ENCODE measurements around the gene DHRSX. TPM values are rescaled to one million over a fixed set of nuclear protein-coding genes. Genes with fewer than 3 reads are reported as not detected.

DHRSX gene
- total and polyA plus RNA-seq, 2 donors (not counting 3 experiments of a cell fraction or from before 2014, with no cell fraction given), result 27.1 to 37.7 TPM

DNA sequence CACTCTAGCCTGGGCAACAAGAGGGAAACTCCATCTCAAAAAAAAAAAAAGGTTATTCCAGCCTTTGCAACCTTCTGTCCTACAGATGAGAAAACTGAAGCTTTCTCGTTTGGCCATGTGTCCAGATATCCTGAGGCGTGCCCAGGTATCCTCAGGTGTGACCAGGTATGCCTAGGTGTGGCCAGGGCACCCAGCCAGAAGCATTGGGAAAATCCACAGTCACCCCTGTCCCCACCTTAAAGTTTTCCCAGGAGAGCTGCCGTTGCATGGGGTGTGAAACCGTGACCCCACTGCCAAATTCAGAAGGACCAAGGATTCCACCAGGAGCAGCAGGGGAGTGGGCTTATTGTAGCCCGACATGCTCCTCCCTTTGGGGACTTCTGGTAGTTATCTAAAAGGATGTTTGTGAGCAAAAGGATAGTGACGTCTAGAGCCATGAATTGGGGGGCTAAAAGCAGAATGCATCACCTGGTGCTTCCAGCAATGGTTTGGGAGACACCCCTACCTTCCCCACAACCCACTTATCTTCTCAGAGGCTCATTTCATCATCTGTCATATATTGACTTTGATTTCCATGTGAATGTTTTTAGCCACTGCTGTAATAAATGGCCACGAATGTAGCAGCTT lies 4.0 kb upstream of the DHRSX start:
- H3K4me1 ChIP-seq (ENCODE audit: control insufficient read depth, extremely low read depth, insufficient read depth, low read length), result peaks cover under 1% of the 10 kb centered on the region
- intact Hi-C loops (cut with micrococcal nuclease), result no loop called here
- TF ChIP-seq POLR2A (IDR thresholded peaks at IDR 0.05; ENCODE audit: low read depth, low read length) (no peak), MYC (IDR thresholded peaks at IDR 0.05; ENCODE audit: low read depth, low read length) (no peak), JUN (IDR thresholded peaks at IDR 0.05; ENCODE audit: borderline replicate concordance, insufficient read depth, insufficient read length, low read depth) (no peak), FOS (IDR thresholded peaks at IDR 0.05; ENCODE audit: borderline replicate concordance, insufficient read depth, low read length) (no peak), POLR2AphosphoS5 (IDR thresholded peaks at IDR 0.05; ENCODE audit: insufficient read depth, low read depth, low read length) (no peak), GATA2 (IDR thresholded peaks at IDR 0.05; ENCODE audit: insufficient read depth, insufficient read length, low read depth, low read length) (no peak), EZH2 (IDR thresholded peaks at IDR 0.05; ENCODE audit: borderline replicate concordance, low read depth, low read length, severe bottlenecking) (no peak)
- TF ChIP-seq, protein P1, sequence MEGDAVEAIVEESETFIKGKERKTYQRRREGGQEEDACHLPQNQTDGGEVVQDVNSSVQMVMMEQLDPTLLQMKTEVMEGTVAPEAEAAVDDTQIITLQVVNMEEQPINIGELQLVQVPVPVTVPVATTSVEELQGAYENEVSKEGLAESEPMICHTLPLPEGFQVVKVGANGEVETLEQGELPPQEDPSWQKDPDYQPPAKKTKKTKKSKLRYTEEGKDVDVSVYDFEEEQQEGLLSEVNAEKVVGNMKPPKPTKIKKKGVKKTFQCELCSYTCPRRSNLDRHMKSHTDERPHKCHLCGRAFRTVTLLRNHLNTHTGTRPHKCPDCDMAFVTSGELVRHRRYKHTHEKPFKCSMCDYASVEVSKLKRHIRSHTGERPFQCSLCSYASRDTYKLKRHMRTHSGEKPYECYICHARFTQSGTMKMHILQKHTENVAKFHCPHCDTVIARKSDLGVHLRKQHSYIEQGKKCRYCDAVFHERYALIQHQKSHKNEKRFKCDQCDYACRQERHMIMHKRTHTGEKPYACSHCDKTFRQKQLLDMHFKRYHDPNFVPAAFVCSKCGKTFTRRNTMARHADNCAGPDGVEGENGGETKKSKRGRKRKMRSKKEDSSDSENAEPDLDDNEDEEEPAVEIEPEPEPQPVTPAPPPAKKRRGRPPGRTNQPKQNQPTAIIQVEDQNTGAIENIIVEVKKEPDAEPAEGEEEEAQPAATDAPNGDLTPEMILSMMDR (IDR thresholded peaks at IDR 0.05; ENCODE audit: extremely low read depth in 1 of 2, insufficient read depth in 1 of 2, low read depth in 1 of 2, low read length in 2 of 2), result no peak
- TF ChIP-seq, protein P2, sequence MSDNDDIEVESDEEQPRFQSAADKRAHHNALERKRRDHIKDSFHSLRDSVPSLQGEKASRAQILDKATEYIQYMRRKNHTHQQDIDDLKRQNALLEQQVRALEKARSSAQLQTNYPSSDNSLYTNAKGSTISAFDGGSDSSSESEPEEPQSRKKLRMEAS (IDR thresholded peaks at IDR 0.05; ENCODE audit: insufficient read depth, insufficient read length), result no peak
- no peak overlapping the region for H3K9ac ChIP-seq (replicated peaks; ENCODE audit: extremely low read depth, insufficient read depth, low read length)
- no peak overlapping the region for H3K4me3 ChIP-seq (replicated peaks in 1 of 3; ENCODE audit: insufficient read depth in 1 of 3, low read depth in 1 of 3, low read length in 3 of 3)
- DNase-seq (ENCODE audit: low read depth, low spot score) (no peak), FAIRE-seq (no peak)
- no peaks in the 10 kb centered on the region for H3K9me3 ChIP-seq (replicated peaks; ENCODE audit: control insufficient read depth, insufficient read depth, low read length)
- dilution Hi-C loops (cut with MboI; ENCODE audit: extremely low pct_ligation_motif_present, low sequenced_read_pairs), result no loop called here
- CTCF ChIA-PET, result no interaction called here
- H3K4me2 ChIP-seq (ENCODE audit: insufficient read depth, low read length), result no peak overlapping the region
- no TSS peak for BruUV-seq (replicated peaks)
- H3K27me3 ChIP-seq (ENCODE audit: control insufficient read depth in 2 of 2, insufficient read depth in 2 of 2, low read length in 2 of 2), result no peaks in the 10 kb centered on the region
- no peaks in the 10 kb centered on the region for H4K20me1 ChIP-seq (replicated peaks; ENCODE audit: control insufficient read depth, extremely low read depth, insufficient read depth, low read length)
- no peaks in the 10 kb centered on the region for H3K9me1 ChIP-seq (replicated peaks; ENCODE audit: control insufficient read depth, extremely low read depth, insufficient read depth, low read length)
- POLR2A ChIA-PET, result no interaction called here
- H2AFZ ChIP-seq (ENCODE audit: low read depth, low read length), result no peak overlapping the region
- H3K27ac ChIP-seq (ENCODE audit: insufficient read depth, low read depth, low read length), result no peak overlapping the region
- no peaks in the 10 kb centered on the region for H3K36me3 ChIP-seq (ENCODE audit: control insufficient read depth in 2 of 2, extremely low read depth in 1 of 2, insufficient read depth in 2 of 2, low read length in 2 of 2)
- H3K79me2 ChIP-seq (ENCODE audit: control insufficient read depth, insufficient read depth, low read length), result peaks cover 5% of the 10 kb centered on the region

All from endothelial cell of umbilical vein (primary cell).